COLO668 (cell line): ENCODE results near the gene NKX1-2.

Source experiments
- DNase-seq: peaks from one replicate; lab custom pipeline; 2025; ENCODE audit not compliant: unreplicated experiment; lab: John Stamatoyannopoulos, UW

NKX1-2 gene

GRCh38 chr10:124476043-124476725 is 26.3 kb upstream of the NKX1-2 start:
- DNase-seq, result no peak

DNA sequence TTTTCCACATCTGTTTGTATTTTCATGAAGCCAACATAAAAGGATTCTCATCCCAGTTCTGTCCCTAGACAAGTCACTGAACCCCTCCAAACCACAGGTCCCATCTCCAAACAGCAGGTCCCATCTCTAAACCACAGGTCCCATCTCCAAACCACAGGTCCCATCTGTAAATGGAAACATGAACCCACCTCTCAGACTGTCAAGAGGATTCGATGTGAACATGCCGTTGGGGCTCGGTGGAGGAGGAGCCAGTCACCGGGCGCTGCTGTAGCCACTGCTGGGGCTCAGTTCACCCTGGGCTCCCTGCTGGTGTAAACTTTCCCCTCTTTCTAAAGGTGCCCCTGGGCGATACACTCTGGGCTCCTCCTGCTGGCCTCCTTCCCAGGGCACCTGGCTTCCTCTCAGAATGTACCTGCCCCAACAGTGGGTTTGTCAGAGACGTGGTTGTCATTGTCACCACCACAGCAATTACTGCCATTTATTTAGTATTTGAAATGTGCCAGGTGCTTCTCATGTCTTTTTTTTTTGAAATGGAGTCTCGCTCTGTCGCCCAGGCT is 24.8 kb upstream of the NKX1-2 start:
- DNase-seq, result no peak

- no peak for DNase-seq
These were observed 23.2 kb upstream of the NKX1-2 start for GRCh38 chr10:124473070-124473469.

GRCh38 chr10:124472071-124472470 is 22.2 kb upstream of the NKX1-2 start:
- DNase-seq, result no peak

DNA sequence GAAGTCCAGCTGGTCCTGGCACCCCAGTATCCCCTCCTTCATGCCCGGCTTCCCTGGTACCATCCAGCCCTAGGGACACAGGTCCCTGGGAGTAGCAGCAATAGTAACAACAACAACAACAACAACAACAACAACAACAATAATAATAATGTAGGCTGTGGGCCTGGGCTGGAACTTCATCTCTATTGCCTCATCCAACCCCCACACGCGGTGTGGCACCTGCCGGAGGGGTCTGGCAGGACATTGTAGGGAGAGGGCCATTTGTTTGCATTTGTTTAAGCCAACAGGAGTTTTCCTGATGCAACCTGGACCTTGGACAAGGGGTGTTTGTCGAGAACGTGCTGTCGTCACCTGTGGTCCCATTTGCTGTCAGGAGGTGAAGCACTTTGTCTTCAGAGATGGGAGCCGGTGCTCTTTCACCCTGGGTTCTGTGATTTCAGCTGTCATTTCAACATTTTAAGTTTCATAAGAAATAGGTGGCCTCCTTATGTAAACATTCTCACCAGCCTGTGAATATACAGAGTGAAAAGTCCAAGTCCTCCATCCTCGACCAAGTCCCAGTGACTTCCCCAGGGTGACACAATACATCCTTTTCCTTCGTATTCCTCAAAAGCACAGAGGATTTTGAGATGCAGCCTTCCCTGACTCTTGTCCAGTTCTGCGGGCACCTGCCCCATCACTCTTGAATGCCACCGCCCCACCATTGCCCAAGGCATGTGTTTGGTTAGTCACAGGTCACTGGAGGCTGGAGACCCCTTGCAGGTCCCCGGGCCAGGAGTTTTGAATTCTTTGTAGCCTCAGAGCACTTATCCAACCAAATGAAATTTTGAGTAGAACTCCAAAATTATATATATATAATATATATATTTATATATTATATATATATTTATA is 21.0 kb upstream of the NKX1-2 start:
- DNase-seq, result peak; percentile 61

GRCh38 chr10:124469956-124470484 is 20.2 kb upstream of the NKX1-2 start:
- no peak for DNase-seq

DNA sequence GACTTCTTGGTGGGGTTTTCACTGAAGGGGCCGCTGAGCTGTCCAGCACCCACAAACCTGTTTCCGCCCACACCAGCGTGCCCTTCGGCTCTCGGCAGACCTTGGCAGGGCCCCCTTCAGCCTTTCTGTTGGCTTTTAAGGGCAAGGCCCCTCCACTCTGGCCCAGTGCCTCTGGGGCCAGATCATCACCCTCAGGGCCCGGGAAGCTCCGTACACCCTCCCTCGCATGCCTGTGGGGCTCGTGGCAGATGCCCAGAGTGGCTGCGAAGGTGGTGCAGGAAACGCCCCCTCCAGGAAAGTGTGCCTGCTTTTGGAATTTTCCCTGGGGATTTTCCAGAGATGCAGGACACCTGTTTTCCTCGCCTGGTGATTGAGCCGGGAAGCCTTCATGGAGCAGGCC is 18.8 kb upstream of the NKX1-2 start:
- no peak for DNase-seq

- no peak for DNase-seq
These were observed 17.3 kb upstream of the NKX1-2 start for GRCh38 chr10:124467165-124467564.

DNA sequence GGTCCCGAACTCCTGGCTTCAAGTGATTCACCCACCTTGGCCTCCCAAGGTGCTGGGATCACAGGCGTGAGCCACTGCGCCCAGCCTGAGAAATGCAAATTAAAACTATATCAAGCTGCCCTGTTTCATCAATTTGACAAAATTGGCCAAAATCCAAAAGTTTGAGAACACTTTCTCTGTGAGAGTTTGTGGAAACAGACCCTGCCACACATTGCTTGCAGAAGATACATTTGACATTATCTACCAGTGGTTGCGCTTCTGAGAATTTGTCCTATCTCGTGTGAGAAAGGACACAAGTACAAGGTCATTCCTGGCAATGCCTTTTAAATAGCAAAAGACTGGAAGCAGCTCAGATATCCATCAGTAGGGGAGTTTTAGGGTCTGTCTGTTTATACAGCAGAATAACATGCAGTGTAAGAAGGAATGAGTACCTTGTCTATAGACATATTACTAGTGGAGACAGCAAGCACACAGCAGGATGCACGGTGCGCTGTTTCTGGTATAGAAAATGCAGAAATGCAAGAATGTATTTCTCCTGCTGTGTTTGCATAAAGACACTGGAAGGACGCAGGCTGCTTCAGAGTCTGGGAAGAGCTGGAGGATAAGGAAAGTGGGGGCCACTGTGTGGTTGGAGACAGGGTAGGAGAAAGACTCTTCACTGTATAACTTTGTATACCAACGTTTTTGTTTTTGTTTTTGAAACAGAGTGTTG is 16.1 kb upstream of the NKX1-2 start:
- no peak for DNase-seq

DNA sequence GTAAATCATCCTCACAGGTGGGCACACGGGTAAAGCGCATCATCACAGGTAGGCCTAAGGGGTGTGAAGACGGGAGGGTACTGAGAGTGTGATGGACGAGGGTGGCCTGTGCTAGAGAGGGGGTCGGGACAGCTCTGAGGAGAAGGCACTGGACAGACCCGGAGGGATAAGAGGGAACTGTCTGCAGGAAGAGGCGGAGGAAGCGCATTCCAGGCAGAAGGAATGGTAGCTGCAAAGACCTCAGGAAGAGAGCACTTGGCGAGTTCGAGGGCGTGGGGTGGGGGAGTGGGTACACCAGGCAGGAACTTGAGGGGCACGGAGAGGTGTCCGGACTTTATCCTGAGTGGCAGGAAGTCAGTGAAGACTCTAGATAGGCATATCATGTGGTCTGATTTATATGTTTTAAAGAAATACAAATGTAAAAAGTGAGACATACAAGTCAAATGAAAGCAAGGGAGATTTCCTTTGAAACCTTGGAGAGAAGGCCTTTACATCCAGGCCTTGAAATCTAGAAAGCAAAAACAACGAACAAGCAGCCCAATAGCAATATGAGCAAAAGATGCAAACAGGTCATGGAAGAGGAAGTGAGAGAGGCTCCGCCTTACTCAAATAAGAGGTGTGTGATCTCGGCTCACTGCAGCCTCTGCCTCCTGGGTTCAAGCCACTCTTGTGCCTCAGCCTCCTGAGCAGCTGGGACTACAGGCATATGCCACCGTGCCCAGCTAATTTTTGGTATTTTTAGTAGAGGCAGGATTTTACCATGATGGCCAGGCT is 15.4 kb upstream of the NKX1-2 start:
- no peak for DNase-seq

GRCh38 chr10:124464028-124464965 is 14.5 kb upstream of the NKX1-2 start:
- no peak for DNase-seq

DNA sequence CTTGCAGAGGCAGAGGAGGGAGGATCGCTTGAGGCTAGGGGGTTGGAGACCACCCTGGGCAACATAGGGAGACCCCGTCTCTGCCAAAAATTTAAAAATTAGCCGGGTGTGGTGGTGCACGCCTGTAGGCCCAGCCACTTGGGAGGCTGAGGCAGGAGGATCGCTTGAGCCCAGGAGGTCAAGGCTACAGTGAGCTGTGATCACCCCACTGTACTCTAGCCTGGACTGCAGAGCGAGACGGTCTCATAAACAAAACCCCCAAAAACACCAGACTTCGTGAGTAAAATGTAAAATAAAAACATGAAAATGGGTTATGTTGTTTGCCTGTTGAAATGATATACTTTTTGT is 12.5 kb upstream of the NKX1-2 start:
- DNase-seq, result no peak

GRCh38 chr10:124461642-124462347 is 12.0 kb upstream of the NKX1-2 start, which contains the start of gene LHPP:
Gene LHPP (plus strand): TSS chr10:124461823. CDS start chr10:124461863, 40 bp downstream.
- peak; percentile 88 for DNase-seq

GRCh38 chr10:124460144-124460543 is 10.3 kb upstream of the NKX1-2 start:
- no peak for DNase-seq

- DNase-seq, result no peak
These were observed 9.6 kb upstream of the NKX1-2 start for GRCh38 chr10:124459395-124459794.

DNA sequence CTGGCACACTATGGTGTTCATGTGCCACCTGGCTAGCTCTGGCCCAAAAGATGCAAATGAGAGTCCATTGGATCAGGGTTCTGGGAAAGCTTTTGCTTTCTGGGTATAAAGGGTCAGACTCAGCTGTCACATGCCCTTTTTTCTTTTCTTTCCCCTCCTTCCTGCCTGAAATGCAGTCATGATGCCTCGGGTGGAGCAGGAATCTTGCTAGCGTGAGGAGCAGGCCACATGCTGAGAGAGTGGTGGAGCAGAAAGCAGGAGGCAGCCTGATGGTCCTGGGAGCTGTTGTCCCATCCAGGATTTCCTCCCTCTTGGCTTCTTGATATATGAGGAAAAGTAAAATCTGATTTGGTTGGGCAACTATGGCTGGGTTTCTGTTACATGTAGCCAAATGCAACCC is 9.1 kb upstream of the NKX1-2 start:
- no peak for DNase-seq

DNA sequence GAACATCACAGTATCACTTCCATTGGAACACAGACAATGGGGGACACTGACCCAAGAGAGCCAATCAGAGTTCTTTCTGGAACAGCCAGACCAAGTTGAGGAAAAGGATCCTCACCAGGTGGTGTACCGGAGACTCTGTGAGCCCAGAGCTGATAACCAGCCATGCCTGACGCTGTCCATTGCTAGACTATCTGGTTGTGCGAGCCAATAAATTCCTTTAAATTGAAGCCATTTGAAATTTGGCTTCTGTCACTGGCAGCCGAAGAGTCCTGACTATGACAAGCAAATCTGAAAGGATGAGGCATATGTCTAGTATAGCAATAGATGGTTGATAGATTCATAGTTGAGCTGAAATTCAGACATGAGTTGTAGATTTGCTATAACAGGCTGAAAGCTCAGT is 8.6 kb upstream of the NKX1-2 start:
- no peak for DNase-seq

DNA sequence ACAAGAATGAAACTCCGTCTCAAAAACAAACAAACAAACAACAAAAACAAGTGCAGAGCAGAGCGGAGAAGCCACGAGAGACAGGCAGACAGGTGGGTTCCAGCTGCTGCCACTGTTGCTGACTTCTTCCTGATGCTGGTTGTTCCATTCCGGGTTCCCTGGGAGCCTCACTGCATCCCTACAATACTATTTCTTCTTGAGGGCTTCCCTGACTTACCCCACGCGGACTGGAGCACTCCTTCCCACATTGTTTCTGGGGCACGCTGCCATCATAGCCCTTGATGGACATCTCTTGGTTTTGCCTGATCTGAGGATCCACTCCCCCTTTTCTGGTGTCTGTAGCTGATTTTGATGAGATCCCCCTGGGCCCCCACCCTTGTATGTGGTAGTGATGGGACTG is 5.6 kb upstream of the NKX1-2 start:
- DNase-seq, result no peak
